Hematopoietic multipotent progenitor cell treated with erythropoietin and hydrocortisone succinate and interleukin-3 and kit ligand, for 4 days (in vitro differentiated cells): ENCODE data around the gene DLK2.
"Not testable (repeated sequence)": the region's sequence is repeated elsewhere in the genome, so short reads cannot be mapped to it uniquely, and the experiment has no call there.

Source experiments
- DNase-seq: peaks from one replicate; pipeline ENCODE4 v3.0.0-alpha.2; 2015

The DLK2 gene, protein sequence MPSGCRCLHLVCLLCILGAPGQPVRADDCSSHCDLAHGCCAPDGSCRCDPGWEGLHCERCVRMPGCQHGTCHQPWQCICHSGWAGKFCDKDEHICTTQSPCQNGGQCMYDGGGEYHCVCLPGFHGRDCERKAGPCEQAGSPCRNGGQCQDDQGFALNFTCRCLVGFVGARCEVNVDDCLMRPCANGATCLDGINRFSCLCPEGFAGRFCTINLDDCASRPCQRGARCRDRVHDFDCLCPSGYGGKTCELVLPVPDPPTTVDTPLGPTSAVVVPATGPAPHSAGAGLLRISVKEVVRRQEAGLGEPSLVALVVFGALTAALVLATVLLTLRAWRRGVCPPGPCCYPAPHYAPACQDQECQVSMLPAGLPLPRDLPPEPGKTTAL

DNA sequence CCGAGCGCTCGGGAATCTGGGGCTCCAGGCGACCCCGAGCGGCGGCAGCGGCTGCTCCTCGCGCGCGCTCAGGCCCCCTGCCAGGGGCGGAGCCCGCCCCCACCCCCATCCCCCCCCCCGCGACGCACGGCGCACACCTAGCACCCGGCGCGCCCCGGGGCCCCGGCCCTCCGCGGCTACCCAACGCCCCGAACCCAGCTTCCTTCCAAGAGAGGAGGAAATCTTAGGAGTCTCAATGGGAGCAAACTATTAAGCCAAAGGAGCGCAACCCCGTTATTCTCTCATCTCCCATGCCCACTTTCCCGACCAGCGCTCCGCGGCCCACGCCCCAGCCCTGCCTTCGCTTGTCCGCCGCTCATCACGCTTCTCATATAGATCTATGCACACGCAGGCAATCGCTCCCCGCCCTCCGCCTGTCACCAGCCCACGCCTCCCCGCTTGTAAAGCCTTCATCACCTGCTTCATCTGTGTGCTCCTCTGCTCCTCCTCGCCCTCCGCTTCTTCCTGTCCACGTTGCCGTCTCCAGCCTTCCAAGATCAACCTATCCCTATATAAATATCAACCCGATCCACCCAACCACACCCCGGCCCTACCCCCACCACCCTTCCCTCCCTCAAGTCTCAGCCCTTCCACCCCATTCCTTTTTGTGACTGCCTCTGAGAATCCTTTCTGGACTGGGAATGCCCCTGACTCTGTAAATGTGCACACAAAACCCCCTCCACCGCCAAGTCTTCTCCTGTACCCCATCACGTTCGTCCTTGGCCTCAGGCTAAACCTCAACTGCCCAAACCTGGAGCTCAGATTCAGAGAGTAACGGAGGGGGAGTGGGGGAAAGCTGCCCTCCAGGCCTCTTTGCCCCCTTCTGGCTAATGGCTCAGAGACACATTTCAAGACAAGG is at the start of gene DLK2:
DLK2 (minus strand) TSS at position 18 of the 898 bp plus-strand sequence. CDS start 723 bp downstream, outside the sequence.
- peak; percentile 53 for DNase-seq

DNA sequence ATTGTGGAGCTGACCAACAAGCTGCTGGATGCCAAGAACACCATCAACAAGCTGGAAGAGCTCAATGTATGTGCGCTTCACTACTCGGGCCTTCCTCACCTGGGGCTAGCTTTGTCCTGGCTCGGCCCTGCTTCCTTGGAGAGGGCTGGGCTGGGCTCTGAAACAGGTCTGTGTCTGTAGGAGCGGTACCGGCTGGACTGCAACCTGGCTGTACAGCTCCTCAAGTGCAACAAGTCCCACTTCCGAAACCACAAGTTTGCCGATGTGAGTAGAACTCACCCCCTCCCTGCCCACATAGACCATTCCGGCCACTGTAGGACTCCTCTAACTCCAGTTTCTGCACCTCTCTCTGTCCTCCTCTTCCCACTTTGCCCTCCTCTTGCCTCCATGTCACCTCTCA is 48.1 kb upstream of the DLK2 start:
- no peak for DNase-seq

DNA sequence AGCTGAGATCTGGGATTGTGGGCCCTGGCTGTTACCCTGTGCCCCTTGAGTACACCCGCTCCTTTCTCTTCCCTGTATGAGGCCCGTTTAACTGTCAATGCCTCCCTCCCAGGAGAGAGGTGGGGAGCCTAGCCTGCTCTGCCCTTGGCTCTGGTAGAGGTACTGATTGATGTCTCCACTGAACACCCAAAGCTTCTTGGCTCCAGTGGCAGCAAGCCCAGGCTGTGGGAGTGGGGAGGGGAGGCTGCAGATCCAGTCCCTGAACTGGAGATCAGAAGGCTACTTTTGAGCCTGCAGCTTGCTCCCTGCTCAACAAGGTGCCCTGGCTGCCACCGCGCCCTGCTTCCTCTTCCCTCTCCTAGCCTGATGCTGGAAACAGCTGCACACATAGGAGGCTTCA is 47.3 kb upstream of the DLK2 start:
- DNase-seq = no peak

DNA sequence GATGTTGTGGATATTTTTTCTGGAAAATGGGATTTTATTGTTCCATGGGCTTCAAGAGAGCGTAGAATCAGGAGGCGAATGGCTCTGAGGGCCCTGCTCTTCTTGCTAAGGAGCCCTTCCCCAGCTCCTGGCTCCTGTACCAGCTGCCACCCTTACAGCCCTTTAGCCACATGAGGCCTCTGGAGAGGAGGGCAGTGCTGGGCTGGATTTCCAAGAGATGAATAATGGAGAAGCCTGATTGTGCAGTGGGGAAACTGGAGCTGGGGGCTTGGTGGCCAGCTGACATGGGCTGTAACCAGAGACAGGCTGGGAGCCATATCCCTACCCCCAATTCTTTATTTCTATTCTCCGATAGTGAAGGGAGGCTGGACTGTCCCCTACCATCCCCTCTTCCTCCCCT is 45.6 kb upstream of the DLK2 start:
- DNase-seq = no peak

DNA sequence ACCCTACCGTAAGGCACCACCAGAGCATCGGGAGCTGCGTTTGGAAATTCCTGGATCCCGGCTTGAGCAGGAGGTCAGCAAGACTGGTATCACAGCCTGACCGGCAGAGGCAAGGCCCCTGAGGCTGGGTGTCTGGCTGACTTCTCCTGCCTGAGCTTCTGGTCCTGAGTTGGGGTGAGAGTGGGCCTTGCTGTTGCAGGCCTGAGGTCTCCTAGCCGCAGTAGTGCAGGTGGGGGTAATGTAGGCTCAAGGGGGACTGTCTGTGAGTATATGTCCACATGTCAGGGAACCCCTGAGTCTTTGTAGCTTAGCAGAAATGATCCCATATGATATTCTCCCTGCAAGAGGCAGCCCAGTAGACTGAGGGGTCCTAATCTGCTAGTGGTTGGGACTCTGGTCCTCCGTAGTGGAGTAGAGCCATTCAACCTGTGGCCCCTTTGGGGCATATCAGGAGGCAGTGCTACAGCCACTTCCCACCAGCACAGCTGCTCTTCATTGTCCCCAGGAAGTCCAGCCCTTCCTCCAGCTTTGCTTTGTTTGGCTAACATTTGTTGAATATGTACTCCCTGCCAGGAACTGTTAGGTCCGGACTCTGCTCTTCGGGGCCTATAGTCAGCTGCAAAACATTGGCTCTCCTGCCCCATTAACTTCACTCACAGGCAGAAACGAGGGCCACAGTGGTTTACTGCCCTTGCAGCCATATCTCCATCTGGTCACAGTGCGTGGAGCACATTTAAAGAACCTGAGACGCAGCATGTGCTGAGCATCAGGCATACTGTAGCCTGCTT is 43.9 kb upstream of the DLK2 start:
- no peak for DNase-seq

DNA sequence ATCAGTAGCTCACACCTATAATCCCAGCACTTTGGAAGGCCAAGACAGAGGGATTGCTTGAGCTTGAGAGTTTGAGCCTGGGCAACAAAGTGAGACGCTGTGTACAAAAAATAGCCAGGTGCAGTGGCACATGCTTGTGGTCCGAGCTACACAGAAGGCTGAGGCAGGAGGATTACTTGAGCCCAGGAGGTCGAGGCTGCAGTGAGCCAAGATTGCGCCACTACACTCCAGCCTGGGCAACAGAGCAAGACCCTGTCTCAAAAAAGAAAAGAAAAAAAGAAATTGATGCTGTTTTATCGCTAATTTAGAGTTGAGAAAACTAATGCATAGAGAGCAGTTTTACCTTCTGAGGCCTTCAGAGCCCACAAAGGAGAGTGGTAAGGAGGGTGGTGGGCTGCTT is 42.9 kb upstream of the DLK2 start:
- DNase-seq = not testable (repeated sequence)

DNA sequence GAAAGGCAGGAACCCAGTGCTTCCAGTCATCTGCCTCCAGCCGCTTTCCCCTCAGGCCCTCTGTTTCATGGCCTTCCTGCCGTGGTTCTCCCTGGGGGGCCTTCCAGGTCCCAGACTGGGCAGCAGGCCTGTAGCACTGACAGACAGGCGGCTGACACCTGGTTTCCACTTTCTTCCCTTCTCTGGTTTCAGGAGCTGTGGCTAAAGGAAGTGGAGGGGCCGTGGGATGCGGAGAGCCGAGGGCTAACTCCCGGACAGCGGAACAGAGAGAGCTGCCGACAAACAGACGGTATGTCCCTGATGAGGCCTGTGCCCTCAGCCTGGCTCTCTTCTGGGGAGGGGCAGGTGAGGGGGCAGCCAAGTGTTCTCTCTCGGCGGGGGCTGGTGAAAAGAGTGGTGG is 42.3 kb upstream of the DLK2 start:
- DNase-seq = no peak

DNA sequence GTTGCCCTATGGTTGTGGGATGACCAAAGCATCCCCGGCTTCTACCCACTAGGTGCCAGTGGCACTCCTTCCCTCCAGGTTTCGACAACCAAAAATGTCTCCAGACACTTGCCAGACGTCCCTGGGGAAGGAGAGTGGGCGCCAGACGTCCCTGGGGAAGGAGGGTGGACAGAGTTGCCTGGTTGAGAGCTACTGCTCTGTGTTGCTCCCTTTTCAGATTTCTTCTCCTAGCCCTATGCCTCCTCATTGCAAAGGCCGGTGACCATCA is 41.7 kb upstream of the DLK2 start:
- DNase-seq = no peak

DNA sequence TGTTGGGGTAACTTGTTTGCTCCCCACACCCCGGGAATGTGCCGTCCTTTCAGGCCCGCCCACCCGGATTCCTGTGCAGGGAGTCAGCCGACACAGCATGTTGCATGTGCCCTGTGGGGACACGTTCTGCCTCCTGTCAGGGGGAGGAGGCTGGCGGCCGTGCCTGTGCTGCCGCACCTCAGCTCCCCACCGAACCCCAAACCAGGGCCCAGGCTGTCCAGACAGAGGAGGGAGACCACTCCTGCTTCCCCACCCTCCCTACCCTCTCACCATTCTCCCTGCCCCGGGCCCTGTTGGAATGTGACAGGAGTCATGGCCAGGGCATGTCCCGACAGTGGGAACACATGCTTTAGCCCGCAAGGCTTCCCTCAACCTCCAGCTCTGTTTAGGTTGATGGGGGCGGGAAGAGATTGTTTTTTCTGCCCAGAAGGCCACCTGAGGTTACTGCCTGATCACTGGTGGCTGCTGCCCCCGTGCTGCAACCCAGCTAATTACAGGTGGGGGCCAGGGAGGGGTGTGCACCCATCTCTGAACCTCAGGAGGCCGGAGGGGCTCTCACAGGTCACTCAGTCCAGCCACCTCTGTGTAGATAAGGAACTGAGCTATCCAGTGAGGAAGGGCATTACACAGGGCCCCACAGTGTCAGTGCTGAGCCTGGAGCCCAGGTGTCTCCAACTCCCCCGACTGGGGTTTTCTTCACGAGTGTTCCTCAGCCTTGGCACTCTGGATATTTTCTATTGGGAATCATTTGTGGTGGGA is 41.2 kb upstream of the DLK2 start:
- no peak for DNase-seq

DNA sequence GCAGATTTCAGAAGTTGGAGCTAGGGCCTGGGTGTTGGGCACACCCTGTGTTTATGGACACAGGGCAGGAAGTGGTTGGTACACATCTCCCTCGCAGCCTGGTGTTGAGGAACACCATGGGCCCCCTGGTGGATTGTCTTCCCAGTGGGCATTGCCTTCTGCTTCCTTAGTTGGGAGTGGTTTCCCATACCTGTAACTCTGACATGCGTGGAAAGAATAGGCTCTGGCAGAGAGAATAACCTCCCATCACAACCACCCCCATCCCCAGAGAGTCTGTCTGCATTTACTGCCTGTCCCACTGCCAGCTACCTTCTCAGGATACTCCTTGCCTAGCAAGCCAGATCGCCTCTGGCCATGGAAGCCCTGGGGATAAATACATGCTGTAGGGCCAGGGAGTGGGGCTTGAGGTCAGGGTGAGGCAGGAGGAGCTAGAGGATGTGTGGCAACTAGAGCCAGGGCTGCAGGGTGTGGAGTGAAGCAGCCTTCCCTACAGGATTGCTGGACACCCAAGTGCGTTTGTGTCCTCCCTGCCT is 40.1 kb upstream of the DLK2 start:
- peak; percentile 46 for DNase-seq

DNA sequence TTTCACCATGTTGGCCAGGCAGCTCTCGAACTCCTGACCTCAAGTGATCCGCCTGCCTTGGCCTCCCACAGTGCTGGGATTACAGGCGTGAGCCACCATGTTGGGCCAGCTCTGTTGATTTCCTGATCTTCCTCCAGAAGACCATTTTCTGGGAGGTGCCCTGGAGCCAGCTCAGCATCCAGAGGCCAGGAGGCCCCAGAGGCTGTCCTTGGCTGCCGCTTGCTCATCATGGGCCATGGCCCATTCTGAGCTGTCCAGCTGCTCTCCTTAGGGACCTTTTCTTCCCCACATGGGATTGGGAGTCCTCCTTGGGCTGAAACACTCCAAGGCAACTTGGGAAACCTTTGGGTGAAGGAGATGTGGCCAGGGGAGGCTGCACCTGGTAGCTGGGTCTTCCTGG is 39.4 kb upstream of the DLK2 start:
- no peak for DNase-seq

DNA sequence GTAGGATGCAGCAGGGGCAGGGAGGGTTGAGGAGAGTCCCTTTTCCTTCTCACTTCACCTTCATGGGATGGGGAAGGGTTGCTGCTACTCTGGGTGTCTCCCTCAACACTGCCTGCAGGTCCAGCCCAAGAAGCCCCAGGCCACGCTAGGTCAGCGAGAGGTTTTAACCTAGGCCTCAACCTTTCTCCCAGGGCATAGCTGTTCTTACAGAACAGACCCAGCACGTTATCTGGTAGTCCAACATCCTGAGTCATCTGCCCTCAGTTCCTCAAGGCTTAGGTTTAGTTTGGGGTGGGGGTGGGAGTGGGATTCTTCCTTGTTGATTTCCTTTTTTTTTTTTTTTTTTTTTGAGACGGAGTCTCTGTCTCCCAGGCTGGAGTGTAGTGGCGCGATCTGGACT is 39.0 kb upstream of the DLK2 start:
- no peak for DNase-seq

DNA sequence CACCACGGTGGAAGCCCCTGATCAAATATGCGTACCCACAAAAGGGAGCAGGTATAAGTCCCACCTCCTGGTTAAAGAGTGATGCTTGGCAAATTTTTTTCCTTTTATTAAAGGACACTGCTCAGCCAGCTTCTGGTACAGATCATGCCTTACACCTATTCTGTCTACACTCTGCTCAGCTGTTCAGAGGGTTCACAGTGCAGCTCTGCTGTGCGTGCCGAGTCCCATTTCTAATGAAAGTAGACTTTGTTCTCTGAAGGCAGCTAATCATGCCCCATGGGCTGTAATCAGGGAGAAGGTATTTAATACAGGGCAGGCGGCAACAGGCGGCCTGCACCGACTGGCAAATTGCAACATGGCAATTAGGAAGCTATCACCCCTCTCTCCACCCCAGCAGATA is 38.5 kb upstream of the DLK2 start:
- no peak for DNase-seq

DNA sequence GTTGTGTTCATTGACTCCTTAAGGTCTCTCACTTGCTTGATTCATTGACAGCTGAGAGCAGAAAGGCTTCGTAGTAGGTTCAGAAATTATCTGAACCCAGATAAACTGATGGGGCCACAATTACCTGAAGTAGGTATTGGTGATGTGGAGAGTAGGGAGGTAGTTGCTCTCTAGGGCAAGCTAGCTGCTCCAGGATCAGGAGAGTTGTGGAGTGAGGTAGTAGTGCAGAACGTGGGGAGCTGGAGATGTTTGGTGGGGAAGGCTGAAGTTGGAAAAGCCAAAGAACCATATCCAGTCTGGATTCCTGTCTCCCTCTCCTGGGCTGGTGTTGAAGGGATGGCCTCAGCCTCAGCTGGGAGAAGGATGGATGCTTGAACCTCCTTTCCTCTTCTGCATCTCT is 37.9 kb upstream of the DLK2 start:
- DNase-seq = no peak

DNA sequence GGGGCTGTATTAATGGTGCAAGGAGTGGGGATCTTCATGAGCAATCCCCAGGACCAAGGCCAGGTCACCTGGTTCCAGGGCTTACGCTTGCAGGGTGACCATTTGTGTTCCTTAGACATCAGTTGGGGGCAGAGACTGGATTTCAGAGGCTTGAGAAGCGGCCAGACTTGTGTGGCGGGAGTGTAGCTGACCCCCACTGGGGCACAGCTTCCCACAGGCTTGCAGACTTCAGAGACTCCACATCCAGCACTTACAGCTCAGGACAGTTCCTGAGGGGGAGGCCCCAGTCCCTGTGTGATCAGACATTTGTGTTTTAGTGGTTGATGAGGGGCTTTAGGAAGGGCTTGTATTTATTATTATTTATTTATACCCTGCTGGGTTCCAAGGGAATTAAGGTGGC is 37.3 kb upstream of the DLK2 start:
- DNase-seq = no peak

DNA sequence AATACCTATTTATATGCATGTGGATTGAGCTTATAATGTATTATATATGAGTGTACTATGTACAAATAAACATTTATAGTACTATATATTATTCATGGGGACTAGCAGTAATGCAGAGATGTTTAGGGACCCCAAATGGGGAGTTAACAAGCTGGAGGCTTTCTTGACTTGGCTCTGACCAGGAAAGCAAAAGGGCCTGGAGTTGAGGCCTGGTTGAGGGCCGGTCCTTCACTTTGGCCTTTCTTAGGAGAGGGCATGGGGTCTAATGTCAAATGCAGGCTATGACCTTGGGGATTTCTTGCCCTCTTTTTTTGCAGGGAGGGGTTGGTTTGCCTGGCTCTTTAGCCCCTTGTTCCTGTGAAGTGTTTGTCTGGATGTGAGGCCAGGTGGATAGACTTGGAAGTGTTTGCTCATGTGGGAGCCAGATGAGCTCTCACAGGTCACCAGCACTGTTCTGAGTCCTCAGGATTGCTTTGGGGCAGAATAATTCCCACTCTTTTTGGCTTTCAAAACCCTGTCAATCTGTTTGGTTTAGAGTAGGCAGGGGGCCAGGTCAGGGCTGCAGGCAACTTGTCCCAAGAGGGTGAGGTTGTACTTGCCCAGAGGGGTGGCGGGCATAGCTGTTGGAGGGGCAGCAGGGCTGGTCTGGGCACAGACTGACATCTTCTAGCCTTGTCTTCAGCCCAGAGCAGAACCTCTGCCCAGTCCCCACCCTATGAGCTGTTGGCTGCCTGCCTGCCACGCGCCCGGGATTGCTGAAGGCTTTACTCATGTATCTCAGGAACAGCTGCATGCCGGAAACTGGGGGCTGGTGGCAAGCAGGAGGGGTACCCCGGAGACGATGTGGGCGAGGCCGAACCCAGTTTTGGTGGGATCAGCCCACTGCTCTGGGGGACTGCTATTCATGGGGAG is 36.7 kb upstream of the DLK2 start:
- no peak for DNase-seq

DNA sequence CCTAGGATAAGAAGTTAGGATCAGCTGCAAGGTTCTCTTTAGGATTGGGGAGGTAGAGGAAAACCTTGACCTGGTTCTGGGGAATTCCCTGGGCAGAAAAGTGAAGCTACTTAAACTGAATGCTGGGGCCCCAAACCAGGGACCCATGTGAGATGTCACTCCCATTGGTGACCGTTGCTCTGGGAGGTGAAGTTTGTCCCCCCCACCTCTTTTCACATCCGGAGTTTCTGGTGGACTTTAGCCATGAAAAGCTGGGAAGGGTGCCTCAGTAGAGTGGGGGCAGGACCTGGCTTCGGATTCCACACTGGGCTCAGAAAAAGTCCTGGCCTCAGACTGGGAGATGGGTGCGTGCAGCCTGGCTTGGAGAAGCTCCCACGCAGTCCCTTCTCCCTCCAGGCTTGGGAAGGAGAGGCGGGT is 35.2 kb upstream of the DLK2 start:
- DNase-seq = no peak

DNA sequence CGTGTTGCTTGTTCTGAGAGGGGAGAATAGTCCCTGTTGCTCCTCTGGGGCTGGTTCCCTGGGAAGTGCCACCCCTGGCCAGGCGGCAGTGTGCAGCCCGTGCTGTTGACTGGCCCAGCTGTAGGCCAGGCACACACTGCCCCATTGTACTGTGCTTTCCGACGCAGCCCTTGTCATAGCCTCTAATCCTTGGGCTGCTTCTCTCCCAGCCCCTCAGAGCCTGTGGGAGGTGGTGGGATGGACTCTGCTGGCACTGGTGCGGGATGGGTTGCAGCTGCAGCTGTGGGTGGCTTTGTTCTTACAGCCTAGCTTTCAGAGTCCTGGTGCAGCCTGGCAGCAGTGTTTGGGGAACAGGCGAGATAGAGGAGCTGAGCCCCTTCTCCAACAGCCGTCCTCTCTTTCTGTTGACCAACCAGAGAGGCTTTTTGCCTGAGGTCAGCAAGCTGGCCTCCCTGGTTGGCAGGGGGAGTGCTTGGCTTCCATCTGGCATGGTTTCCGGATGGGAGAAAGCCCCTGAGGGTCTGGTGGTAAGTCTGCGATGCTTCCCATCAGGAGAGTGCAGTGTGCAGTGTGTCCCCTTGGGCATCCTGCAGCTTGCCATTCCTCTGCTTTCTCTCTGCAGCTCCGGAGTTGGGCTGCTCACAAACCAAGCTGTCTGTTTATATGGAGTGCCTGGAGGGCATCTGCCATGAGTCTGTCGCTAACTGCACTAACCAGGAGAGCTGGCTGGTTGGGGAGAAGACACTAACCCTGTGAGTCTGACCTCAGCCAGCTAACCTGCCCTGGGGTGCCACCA is 34.1 kb upstream of the DLK2 start:
- no peak for DNase-seq

DNA sequence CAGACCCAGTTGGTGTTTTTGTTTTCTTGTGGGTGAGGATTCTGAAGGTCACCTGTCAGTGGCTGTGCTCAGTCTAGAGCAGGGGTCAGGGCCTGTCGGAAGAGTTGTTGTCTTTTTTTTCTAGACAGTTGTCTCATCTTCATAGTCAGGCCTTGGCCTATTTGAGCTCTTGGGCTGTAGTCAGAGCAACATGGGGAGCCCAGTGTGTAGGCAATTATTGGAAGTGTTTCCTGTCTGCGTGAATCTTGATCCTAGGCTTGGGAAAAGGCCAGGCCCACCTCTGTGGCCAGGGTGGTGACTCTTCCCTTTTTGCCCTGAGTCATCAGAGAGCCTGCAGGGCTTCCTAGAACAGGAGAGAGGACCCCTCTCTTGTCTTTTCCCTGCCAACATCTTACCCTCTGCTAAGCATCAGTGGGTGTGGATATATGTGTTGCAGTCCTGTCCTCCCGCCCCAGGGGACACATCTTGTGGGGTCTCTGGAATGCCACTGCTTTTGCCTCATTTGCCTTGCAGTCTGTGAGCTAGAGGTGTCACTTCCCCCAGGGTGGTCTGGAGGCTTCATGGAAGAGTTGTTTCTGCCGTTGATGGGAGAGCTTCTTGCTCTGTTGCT is 33.4 kb upstream of the DLK2 start:
- DNase-seq = no peak

DNA sequence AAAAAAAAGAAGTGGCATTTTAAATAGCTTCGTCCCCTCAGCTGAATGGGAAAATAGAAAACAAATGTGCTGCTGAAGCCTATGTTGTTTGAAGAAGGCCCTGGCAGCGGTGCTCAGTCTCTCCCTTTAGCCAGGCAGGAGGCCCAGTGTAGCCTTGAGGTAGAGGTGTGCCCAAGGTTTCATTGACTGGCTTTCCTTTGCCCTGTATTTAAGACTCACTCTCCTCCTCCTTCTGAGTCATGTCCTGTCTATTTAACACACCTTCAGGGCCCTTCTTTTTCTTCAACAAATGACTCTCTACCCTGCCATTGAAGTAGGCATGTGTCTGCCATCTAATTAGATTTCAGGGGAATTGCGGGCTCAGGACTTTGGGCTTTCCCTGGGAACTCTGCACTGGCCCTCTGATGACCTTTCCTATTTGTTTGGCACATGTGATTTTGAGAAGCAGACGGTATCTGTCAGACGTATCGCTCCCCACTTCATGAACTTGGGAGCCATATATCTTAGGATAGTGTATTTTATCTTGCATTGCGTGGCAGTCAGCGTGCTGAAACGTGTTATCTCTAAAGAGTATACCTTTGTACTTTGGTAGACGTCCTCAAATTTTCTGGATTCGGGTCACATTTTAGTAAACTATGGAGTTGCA is 26.4 kb upstream of the DLK2 start:
- DNase-seq = no peak
